HUES48 (cell line): ENCODE data around the gene TRAK2.

Source experiments
- H3K27ac ChIP-seq: one replicate; pipeline ENCODE4 v1.7.0; 2013; ENCODE audit warnings: low read depth, low read length, inconsistent platforms
- H3K27me3 ChIP-seq: 2 replicates; pipeline ENCODE4 v1.6.1; 2013; ENCODE audit warnings: mild to moderate bottlenecking, low read length; ENCODE audit not compliant: control insufficient read depth, insufficient read depth
- H3K36me3 ChIP-seq: 2 replicates; pipeline ENCODE4 v1.6.1; 2013; ENCODE audit warnings: low read length; ENCODE audit not compliant: control insufficient read depth, insufficient read depth
- H3K4me1 ChIP-seq: 2 replicates; pipeline ENCODE4 v1.6.1; 2013; ENCODE audit warnings: mild to moderate bottlenecking, low read length; ENCODE audit not compliant: control insufficient read depth, insufficient read depth
- H3K4me3 ChIP-seq: 2 replicates; pipeline ENCODE4 v1.5.1; 2013; ENCODE audit warnings: mild to moderate bottlenecking, low read depth, low read length
- H3K9ac ChIP-seq: 2 replicates; pipeline ENCODE4 v1.6.1; 2013; ENCODE audit warnings: mild to moderate bottlenecking, low read depth, low read length, moderate library complexity
- H3K9me3 ChIP-seq: 2 replicates; pipeline ENCODE4 v1.6.1; 2013; ENCODE audit warnings: low read length; ENCODE audit not compliant: control insufficient read depth, insufficient read depth

Gene TRAK2

GRCh38 chr2:201470821-201471731, 19.8 kb upstream of the TRAK2 start:
- no peak overlapping the region for H3K27ac ChIP-seq
- no peaks in the 10 kb centered on the region for H3K27me3 ChIP-seq
- H3K4me1 ChIP-seq: peaks cover 8% of the 10 kb centered on the region
- no peak overlapping the region for H3K4me3 ChIP-seq
- peaks cover 33% of the 10 kb centered on the region for H3K36me3 ChIP-seq
- H3K9ac ChIP-seq: no peak overlapping the region
- no peaks in the 10 kb centered on the region for H3K9me3 ChIP-seq

- H3K9ac ChIP-seq: no peak overlapping the region
- no peak overlapping the region for H3K4me3 ChIP-seq
- peaks cover 25% of the 10 kb centered on the region for H3K36me3 ChIP-seq
- no peaks in the 10 kb centered on the region for H3K27me3 ChIP-seq
- H3K4me1 ChIP-seq: peaks cover 8% of the 10 kb centered on the region
- H3K27ac ChIP-seq: no peak overlapping the region
- H3K9me3 ChIP-seq: no peaks in the 10 kb centered on the region
Observed at GRCh38 chr2:201467666-201468065, 16.4 kb upstream of the TRAK2 start.

- H3K36me3 ChIP-seq: peaks cover 26% of the 10 kb centered on the region
- no peak overlapping the region for H3K27ac ChIP-seq
- H3K4me3 ChIP-seq: no peak overlapping the region
- H3K9ac ChIP-seq: no peak overlapping the region
- H3K9me3 ChIP-seq: no peaks in the 10 kb centered on the region
- H3K27me3 ChIP-seq: no peaks in the 10 kb centered on the region
- peaks cover 7% of the 10 kb centered on the region for H3K4me1 ChIP-seq
Observed at GRCh38 chr2:201466050-201466675, 14.9 kb upstream of the TRAK2 start.

GRCh38 chr2:201465524-201465971, 14.3 kb upstream of the TRAK2 start:
- Histone ChIP-seq H3K4me3 (no peak overlapping the region), H3K27ac (no peak overlapping the region), H3K9me3 (no peaks in the 10 kb centered on the region), H3K27me3 (no peaks in the 10 kb centered on the region), H3K4me1 (0 out of 2 replicates have a peak, but pooled peaks cover 2% of the 10 kb centered on the region), H3K36me3 (peaks cover 26% of the 10 kb centered on the region), H3K9ac (no peak overlapping the region)

GRCh38 chr2:201464547-201464946, 13.3 kb upstream of the TRAK2 start:
- no peak overlapping the region for H3K27ac ChIP-seq
- H3K27me3 ChIP-seq: no peaks in the 10 kb centered on the region
- H3K9me3 ChIP-seq: no peaks in the 10 kb centered on the region
- H3K36me3 ChIP-seq: peaks cover 26% of the 10 kb centered on the region
- no peak overlapping the region for H3K4me3 ChIP-seq
- H3K4me1 ChIP-seq: no peaks in the 10 kb centered on the region
- H3K9ac ChIP-seq: no peak overlapping the region

GRCh38 chr2:201460532-201460931, 9.3 kb upstream of the TRAK2 start:
- no peak overlapping the region for H3K4me3 ChIP-seq
- no peaks in the 10 kb centered on the region for H3K4me1 ChIP-seq
- no peak overlapping the region for H3K27ac ChIP-seq
- peaks cover 33% of the 10 kb centered on the region for H3K36me3 ChIP-seq
- no peaks in the 10 kb centered on the region for H3K27me3 ChIP-seq
- H3K9ac ChIP-seq: no peak overlapping the region
- no peaks in the 10 kb centered on the region for H3K9me3 ChIP-seq

- Histone ChIP-seq H3K4me1 (no peaks in the 10 kb centered on the region), H3K36me3 (peaks cover 20% of the 10 kb centered on the region), H3K4me3 (no peak overlapping the region), H3K27ac (no peak overlapping the region), H3K27me3 (no peaks in the 10 kb centered on the region), H3K9me3 (no peaks in the 10 kb centered on the region), H3K9ac (no peak overlapping the region)
Observed at GRCh38 chr2:201458381-201458780, 7.1 kb upstream of the TRAK2 start.

GRCh38 chr2:201452922-201453643, 1.8 kb upstream of the TRAK2 start:
- Histone ChIP-seq H3K4me3 (peak overlapping the region; percentile 84), H3K36me3 (no peaks in the 10 kb centered on the region), H3K4me1 (peaks cover 9% of the 10 kb centered on the region; the same call in 1 of the 2 replicates), H3K9me3 (no peaks in the 10 kb centered on the region), H3K27ac (no peak overlapping the region), H3K9ac (no peak overlapping the region), H3K27me3 (no peaks in the 10 kb centered on the region)

GRCh38 chr2:201452058-201452921, 1.0 kb upstream of the TRAK2 start:
- no peaks in the 10 kb centered on the region for H3K9me3 ChIP-seq
- peaks cover 9% of the 10 kb centered on the region; the same call in 1 of the 2 replicates for H3K4me1 ChIP-seq
- H3K36me3 ChIP-seq: no peaks in the 10 kb centered on the region
- peak overlapping the region; percentile 84 for H3K4me3 ChIP-seq
- peak overlapping the region; percentile 81 for H3K9ac ChIP-seq
- H3K27me3 ChIP-seq: no peaks in the 10 kb centered on the region
- peak overlapping the region; percentile 78 for H3K27ac ChIP-seq

- Histone ChIP-seq H3K4me3 (peak overlapping the region; percentile 84), H3K36me3 (no peaks in the 10 kb centered on the region), H3K9me3 (no peaks in the 10 kb centered on the region), H3K27ac (peak overlapping the region; percentile 73), H3K27me3 (no peaks in the 10 kb centered on the region), H3K9ac (peak overlapping the region; percentile 56), H3K4me1 (peaks cover 9% of the 10 kb centered on the region; the same call in 1 of the 2 replicates)
Observed at GRCh38 chr2:201450954-201451291, 335 bp downstream of the TRAK2 start.
